HEK293T (cell line): ENCODE data around the gene INKA2.

Experiments used
- BHLHE40 ChIP-seq: fragments of 450-650 bp; IDR thresholded peaks from 2 replicates; pipeline ENCODE4 v1.6.1; 2016; ENCODE audit warnings: mild to moderate bottlenecking, moderate library complexity, borderline replicate concordance
- FOXA1 ChIP-seq: fragments of 450-650 bp; IDR thresholded peaks from 2 replicates; pipeline ENCODE4 v1.6.1; 2016; ENCODE audit warnings: mild to moderate bottlenecking
- FOXM1 ChIP-seq: fragments of 450-650 bp; IDR thresholded peaks from 2 replicates; pipeline ENCODE4 v1.6.1; 2017; ENCODE audit warnings: mild to moderate bottlenecking, borderline replicate concordance
- SP1 ChIP-seq: fragments of 450-650 bp; IDR thresholded peaks from 2 replicates; pipeline ENCODE4 v1.6.1; 2017
- SUZ12 ChIP-seq: fragments of 450-650 bp; IDR thresholded peaks from 2 replicates; pipeline ENCODE4 v1.6.1; 2016; ENCODE audit warnings: mild to moderate bottlenecking

DNA sequence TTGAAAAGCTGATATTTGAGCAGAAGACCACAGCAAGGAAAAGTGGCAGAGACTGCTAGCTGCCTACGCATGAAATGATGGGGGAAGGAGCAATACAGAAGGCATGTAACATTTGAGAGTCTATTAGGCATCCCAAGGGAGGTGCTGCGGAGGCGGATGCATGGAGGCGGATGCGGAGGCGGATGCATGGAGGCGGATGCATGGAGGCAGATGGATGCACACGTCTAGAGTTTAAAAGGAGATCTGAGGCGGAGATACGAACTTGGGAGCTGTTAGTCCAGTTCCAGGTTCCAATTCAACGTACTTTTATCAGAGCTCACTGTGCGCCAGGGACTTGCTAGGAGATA is 15.8 kb upstream of the INKA2 start:
- TF ChIP-seq SP1 (no peak), BHLHE40 (no peak), FOXM1 (no peak), FOXA1 (no peak), SUZ12 (no peak)
